ENCODE data around the gene AACS.

- TF ChIP-seq, protein P1, sequence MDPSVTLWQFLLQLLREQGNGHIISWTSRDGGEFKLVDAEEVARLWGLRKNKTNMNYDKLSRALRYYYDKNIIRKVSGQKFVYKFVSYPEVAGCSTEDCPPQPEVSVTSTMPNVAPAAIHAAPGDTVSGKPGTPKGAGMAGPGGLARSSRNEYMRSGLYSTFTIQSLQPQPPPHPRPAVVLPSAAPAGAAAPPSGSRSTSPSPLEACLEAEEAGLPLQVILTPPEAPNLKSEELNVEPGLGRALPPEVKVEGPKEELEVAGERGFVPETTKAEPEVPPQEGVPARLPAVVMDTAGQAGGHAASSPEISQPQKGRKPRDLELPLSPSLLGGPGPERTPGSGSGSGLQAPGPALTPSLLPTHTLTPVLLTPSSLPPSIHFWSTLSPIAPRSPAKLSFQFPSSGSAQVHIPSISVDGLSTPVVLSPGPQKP (IDR thresholded peaks at IDR 0.05; ENCODE audit: low read depth, low read length), result no peak
- TF ChIP-seq, protein P2, sequence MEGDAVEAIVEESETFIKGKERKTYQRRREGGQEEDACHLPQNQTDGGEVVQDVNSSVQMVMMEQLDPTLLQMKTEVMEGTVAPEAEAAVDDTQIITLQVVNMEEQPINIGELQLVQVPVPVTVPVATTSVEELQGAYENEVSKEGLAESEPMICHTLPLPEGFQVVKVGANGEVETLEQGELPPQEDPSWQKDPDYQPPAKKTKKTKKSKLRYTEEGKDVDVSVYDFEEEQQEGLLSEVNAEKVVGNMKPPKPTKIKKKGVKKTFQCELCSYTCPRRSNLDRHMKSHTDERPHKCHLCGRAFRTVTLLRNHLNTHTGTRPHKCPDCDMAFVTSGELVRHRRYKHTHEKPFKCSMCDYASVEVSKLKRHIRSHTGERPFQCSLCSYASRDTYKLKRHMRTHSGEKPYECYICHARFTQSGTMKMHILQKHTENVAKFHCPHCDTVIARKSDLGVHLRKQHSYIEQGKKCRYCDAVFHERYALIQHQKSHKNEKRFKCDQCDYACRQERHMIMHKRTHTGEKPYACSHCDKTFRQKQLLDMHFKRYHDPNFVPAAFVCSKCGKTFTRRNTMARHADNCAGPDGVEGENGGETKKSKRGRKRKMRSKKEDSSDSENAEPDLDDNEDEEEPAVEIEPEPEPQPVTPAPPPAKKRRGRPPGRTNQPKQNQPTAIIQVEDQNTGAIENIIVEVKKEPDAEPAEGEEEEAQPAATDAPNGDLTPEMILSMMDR (IDR thresholded peaks at IDR 0.05), result no peak
- TF ChIP-seq, protein P3, sequence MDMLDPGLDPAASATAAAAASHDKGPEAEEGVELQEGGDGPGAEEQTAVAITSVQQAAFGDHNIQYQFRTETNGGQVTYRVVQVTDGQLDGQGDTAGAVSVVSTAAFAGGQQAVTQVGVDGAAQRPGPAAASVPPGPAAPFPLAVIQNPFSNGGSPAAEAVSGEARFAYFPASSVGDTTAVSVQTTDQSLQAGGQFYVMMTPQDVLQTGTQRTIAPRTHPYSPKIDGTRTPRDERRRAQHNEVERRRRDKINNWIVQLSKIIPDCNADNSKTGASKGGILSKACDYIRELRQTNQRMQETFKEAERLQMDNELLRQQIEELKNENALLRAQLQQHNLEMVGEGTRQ (IDR thresholded peaks at IDR 0.05), result no peak
- TF ChIP-seq POLR2A (IDR thresholded peaks at IDR 0.05; ENCODE audit: low read length), result no peak
- TF ChIP-seq MAX (IDR thresholded peaks at IDR 0.05), result no peak
- TF ChIP-seq RAD21 (conservative IDR thresholded peaks at IDR 0.05 in 1 of 2, IDR thresholded peaks at IDR 0.05 in 1 of 2), result no peak
Observed at GRCh38 chr12:125163148-125163547, 97.9 kb downstream of the AACS start.

All from A549 (cell line).